ENCODE results near the gene TMEM94.
"Not testable (repeated sequence)": the region's sequence is repeated elsewhere in the genome, so short reads cannot be mapped to it uniquely, and the experiment has no call there.

Gene TMEM94

DNA sequence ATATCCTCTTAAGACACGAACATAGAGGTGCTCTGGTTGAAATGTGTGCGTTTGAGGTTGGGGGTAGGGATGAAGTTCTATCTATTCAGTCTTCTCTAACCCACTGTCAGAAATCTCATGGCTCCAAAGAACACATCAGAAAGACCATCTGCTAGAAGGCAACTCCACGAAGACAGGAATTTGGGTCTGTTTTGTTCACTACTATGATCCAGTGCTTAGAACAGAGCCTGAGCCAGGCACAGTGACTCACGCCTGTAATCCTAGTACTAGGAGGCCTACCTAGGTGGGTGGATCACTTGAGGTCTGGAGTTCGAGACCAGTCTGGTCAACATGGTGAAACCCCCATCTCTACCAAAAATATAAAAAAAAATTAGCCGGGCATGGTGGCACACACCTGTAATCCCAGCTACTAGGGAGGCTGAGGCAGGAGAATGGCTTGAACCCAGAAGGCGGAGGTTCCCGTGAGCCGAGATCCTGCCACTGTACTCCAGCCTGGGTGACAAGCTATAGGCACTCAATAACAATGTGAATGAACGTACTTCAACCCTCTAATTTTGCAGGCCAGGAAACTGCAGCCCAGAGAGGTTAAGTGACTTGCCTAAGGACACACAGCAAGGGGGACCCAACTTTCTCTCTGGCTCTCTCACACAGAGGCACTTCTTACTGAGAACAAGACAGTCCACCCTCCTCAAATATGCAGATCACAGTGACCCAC, 56.6 kb downstream of the TMEM94 start:
- no peak for DNase-seq

DNA sequence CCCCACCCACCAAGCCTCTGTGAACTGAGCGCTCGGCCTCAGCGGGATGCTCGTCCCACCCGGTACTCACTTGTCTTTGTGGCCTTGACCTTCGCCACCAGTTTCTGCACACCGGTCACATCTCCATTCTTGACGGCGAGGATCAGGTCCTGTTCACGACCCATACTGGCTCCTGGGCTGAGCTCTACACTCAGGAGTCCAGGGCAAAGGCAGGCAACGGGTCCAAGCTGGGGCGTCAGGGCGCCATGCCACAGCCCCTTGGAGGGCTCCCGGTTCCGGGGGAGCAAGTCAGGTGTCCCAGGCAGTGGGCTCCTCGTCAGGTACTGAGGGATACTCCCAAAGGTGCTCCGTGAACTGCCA, 57.2 kb downstream of the TMEM94 start:
- no peak for DNase-seq

DNA sequence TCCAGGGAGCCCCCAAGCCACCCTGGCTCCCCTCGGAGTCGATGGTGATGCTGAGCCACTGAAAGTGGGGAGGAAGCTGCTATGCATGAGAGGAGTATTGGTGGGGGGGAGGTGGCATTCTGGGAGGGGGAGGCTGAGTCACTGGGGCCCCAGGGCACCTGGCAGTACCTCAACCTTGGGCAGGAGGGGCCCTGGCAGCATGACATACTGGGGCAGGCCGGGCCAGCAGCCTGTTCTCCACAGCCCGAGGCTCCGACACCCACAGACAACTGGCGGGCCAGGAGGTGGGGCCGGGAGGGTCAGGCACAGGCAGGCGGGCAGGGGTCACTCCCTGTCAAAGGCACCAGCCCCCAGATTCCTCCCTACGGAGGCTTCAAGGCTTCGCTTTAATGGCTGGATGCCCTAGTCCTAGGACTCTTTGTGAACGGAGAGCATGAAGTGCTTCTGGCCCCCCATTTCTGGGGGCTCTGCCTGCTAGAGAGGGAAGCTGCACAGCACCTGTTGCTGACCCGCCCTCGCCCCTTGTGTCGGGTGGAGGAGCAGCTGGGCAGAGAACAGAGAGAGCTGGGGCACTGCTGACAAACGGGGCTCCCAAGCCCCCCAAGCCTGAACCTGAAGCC, 58.0 kb downstream of the TMEM94 start:
- DNase-seq: no peak

DNA sequence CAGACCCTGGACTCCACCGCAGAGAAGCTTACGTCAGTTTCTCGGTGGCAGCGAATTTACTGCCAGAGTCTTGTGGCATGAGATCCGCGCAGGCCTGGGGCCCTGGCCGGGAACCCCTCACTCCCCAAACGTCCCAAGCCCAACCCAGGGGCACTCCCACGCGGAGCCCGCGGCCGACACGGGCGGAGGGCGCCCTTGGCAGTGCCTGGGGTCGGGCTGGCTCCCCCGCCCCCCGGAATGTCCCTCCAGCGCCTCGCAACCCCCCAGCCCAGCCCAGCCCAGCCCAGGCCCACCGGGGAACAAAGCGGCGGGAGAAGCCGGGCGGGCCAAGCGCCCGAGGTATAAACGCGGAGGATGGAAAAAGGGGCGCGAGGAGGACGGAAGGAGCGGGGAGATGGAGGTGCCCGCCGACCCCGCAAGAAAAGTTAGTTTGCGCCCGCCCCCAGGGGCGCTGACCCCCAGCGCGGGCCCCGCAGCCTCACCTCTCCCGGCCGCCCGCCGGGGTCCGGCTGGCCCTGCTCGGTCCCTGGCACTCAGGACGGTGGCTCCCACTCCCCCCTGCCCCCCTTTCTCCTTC, 58.6 kb downstream of the TMEM94 start:
- DNase-seq: no peak

DNA sequence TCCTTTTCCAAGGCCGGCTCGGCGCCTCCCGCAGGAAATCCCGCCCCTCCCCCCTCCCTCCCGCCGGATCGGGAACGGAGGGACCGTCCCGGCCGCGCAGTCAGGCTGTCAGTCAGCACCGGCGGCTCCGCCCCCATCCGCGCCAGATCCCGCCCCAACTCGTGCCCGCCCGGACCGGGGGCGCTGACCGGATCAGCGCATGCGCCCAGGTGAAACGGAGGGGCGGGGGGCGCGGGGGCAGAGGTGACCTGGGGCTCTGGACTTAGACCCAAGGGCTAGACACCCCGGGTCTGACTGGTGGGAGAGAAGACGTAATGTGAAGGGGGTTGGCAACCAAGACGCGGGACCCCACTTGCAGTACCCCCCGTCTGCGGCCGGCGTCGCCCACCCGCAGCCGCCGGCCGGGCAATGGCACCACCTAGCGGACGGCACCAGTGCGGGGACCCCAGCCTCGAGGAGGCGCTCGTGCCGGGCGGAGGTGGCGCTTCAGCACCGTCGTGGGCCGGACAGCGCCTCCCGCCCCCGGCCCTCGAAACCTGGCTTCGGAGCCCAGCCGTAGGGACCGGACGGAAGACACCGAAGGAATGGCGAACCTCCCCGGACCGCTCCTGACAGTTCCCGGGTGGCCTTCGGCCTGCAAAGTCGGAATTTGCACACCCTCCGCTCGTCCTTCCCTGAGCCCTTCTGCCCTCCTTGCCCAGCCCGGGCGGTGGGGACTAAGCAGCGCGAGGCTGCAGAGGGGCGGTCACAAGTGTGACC, 59.2 kb downstream of the TMEM94 start, which contains the start of gene CASKIN2:
Gene CASKIN2, minus strand, starts transcription at position 42 of the 759 bp plus-strand sequence. CDS start 1,733 bp downstream, outside the sequence.
- peak; percentile 74 for DNase-seq

DNA sequence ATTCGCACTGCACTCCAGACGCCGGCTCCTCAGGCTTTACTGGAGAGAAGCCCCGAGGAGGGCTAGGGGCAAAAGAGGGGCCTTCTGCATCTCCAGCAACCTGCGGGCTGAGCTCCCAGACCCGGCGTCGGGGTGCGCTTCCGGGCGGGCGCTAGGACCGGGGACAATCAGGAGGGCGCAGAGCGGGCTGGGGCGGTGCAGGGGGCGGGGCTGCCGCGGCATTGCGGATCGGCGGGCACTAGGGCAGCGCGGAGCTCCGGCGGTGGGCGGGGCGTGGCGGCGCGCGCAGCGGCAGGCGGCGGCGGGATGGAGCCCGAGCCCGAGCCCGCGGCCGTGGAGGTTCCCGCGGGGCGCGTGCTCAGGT, 59.8 kb downstream of the TMEM94 start, which contains the start of gene TSEN54:
Gene TSEN54, plus strand, starts transcription at position 274 of the 364 bp plus-strand sequence. Its CDS starts 33 bp downstream, at position 307.
- DNase-seq: peak; percentile 94

DNA sequence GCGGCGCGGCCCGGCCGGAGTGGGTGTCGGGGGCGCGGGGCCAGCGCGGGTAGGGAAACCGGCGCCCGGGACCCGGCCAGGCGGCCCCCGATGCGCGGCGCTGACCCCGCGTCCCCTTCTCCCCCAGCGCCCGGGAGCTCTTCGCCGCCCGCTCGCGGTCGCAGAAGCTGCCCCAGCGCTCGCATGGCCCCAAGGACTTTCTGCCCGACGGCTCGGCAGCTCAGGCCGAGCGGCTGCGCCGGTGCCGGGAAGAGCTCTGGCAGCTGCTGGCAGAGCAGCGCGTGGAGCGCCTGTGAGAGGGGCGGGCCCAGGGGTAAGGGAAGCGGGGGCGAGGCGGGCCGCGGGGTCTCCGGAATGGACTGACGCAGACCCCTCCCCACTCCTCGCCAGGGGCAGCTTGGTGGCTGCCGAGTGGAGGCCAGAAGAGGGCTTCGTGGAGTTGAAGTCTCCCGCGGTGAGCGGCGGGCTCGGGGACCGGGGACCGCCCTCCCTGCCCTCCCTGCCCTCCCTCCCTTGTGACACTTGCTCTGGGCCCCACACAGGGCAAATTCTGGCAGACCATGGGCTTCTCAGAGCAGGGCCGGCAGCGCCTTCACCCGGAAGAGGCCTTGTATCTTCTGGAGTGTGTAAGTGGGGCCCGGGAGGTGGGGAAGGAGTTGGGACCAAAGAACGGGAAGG, 60.3 kb downstream of the TMEM94 start:
- DNase-seq: peak; percentile 27

DNA sequence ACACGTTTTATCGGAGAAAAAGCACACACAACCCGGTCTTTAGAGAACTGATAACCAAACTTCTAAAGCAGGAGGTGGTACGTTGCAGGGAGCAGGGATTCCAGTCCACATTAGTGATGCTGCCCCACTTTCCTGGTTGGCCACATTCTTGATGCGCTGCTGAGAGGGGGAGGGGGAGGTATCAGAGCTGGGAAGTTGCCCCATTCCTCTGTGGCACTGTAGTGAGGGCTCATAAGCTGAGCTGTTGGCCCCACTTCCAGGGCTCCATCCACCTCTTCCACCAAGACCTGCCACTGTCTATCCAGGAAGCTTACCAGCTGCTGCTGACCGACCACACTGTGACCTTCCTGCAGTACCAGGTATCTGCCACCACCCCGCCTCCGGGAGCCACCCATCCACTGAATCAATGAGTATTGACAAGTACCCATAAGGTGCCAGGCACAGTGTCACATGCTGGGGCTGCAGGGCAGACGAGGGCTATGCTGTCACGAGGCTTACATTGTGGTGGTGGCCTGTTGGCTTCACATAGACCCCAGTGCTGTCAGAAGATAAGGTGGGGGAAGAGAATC, 60.9 kb downstream of the TMEM94 start:
- DNase-seq: peak; percentile 40

DNA sequence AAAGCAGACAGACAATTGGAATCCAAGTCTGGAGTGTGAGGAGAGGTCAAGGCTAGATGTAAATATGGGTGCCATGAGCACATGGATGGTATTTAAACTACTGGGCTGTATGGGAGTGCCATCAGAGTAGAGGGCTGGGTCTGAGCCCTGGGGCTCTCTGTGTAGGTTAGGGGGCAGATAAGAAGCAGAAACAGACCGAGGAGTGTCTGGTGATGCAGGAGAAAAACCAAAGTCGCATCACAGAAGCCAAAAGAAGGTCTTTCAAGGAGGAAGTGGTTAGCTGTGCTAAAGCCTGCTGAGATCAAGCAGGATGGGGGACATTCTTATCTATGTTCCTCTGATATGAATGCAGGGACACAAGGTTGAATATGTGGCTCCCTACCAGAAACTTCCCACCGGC, 61.8 kb downstream of the TMEM94 start:
- DNase-seq: peak; percentile 72

DNA sequence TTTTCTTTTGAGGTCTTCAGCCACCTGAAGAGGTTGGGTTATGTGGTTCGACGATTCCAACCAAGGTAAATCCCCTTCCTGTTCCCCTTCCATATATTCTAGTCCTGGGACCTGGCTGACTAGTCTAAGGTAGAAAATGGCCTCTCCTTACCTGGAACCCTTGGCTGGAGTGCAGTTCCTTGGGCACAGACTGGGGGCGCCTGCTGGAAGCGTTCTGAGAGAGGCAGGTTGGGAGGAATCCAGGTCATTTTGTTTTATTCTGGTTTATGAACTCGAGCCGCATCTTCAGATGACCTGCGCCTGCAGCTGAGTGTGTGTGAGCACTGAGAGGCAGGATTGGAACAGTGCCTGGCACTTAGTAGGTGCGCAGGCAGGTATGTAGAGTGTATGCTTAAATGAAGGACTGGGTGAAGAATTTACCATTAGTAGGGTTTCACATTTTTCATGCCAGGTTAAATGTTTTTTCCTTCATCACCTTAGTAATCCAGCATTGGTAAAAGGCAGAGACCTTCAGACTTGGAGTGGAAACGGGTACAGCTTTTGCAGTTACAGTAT, 62.6 kb downstream of the TMEM94 start:
- no peak for DNase-seq

DNA sequence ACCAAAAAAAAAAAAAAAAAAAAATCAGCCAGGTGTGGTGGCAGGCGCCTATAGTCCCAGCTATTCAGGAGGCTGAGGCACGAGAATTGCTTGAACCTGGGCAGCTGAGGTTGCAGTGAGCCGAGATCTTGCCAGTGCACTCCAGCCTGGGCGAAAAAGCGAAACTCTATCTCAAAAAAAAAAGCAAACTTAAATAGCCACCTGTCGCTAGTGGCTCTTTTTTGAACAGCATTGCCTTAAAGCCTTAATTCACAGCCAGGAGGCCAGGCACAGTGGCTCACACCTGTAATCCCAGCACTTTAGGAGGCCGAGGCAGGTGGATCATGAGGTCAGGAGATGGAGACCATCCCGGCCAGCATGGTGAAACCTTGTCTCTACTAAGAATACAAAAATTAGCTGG, 64.0 kb downstream of the TMEM94 start:
- not testable (repeated sequence) for DNase-seq

DNA sequence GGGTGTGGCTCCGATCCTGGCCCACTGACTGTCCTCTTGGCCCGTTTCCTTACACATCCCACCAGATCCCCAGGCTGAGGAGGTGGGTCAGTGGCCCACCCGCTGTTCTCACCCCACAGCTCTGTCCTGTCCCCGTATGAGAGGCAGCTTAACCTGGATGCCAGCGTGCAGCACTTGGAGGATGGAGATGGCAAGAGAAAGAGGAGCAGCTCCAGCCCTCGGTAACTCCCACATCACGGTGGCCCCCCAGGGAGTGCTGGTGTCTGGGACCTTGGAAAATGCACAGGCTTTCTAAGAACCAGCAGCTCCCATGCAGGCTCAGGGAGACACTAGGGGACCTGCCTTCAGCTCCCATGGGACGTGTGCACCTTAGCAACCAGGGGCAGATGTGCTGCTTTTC, 64.9 kb downstream of the TMEM94 start:
- no peak for DNase-seq

DNA sequence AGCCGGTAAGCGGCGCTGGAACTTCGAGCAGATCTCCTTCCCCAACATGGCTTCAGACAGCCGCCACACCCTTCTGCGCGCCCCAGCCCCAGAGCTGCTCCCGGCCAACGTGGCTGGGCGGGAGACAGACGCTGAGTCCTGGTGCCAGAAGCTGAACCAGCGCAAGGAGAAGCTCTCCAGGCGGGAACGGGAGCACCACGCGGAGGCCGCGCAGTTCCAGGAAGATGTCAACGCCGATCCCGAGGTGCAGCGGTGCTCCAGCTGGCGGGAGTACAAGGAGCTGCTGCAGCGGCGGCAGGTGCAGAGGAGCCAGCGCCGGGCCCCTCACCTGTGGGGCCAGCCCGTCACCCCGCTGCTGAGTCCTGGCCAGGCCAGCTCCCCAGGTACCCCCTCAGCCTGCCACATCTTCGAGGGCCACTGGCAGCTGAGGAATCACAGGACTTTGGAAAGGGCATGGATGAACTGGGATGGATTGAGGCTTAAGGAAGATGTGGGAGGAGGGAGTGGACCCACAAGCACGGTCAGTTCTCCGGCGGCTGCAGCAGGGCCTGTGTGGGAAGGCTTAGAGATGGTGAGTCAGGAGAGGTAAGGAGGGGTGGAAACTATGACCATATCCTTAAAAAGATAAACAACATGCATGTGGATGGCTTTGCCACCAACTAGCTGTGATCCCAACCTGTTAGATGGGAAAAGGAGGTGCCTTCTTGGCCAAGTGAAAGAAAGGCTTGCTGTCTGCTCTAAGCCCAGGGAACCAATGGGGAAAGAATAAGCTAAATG, 65.7 kb downstream of the TMEM94 start:
- no peak for DNase-seq

DNA sequence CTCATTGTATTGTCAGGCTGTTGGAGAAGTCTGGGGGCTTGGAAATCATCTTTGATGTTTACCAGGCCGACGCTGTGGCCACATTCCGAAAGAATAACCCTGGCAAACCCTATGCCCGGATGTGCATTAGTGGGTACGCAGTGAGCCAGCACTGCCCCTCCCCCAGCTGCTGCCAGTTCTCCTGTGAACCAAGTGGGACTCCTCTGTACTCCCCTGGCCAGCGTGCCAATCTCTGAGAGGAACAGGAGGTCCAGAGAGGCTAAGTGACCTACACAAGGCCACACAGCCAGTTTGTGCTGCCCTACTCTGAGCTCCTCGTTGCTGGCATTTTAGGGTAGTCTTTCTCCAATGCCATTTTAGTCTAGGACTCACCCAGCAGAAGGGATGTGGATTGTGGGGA, 67.2 kb downstream of the TMEM94 start:
- DNase-seq: no peak

DNA sequence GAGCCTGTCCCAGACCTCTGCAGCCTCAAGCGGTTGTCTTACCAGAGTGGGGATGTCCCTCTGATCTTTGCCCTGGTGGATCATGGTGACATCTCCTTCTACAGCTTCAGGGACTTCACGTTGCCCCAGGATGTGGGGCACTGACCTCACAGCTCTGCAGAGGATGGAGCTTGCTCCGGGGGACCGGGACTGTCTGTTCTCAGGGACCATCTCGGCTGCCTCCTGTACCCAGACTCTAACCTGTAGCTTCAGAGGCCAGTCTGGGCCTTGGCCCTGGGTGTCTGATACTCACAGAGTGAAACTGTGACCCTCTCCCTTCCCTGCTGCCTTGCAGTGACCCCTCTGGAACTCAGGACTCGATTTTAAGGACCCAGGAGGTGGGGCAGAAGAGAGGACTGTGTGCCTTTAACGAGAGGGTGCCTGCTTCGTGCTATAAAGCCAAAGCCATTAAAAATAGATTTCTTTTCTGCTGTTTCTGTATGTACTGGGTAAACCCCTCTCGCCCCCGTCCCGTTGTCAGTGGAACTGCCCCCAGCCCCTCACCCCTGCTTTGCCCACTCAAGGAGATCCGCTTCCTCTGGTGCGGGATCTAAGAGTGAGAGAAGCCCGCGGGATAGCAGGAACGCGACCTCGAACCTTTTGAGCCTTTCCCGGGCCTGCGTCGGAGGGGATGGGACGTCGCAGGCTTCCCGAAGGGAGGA, 68.0 kb downstream of the TMEM94 start:
- no peak for DNase-seq

DNA sequence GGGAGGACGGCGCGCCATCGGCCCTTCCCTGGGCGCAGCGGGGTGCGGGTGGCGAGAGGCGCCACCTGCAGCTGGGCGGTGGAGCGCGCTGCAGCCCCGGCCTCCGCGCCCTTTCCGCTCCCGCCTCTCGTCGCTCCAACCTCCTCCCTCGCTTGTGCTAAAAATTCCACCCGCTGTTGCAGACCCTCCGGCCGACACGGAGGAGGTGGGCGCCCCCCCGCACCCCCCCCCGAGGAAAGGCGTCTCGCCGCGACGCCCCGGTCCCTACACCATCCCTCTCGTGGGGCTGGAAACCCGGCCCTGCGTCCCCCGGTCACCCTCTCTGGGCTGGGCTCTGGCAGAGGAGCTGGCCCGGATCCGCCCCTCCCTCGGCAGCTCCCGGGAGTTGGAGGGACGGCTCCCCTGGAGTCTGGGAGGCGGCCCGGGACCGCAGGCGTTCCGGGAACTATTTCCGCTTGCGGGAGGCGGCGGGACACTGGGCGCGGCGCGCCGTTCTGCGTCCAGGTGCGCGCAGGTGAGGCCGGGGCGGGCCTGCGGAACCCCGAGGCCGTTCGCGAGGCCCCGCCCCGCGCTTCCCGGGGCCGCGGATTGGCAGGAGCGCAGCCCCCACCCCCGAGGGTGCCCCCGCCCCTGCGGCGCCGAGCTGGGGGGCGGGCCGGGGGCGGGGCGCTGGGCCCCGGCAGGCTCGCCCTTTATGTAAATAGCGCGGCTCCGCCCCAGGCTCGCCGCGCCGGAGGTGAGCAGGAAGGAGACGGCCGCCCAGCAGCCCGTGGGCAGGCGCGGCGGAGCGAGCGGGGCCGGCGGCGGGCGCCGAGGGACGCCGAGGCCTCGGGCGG, 68.8 kb downstream of the TMEM94 start, which contains the start of gene LLGL2:
Gene LLGL2, plus strand, starts transcription at position 728 of the 836 bp plus-strand sequence. CDS start 17,730 bp downstream, outside the sequence.
- peak; percentile 90 for DNase-seq

DNA sequence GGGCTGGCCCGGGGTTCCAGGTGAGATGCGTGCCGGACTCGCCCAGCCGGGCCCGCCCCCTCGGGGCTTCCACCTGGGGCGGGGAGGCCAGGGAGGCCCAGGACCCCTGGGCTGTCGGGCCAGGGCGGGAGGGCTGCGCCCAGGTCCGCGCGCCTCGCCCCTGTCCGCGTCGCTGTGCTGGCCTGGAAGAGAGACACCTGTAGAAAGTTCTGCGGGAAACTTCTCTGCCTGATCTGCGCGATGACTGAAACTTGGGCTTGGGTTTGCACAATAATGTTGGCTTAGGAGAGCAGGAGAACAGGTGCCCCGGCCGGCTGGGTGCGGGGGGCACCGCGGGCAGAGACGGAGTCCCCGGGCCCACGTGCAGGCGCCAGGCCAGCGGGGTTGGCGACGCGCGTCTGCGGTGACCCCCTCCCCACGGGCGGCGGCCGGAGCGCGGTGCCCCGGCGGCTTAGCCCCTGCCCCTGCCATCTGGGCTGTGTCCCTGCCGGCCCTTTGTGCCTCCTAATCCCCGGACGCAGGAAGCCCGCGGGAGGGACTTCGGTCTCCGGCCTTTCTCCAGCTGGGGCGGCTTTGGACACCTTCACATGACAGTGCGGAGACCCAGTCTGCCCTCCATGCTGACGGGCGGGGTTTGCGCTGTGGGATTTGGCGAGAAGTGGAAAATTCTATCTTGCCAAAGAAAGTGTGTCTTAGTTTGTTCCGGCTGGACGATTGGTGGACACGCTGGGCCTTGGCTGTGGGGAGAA, 69.5 kb downstream of the TMEM94 start:
- DNase-seq: no peak

DNA sequence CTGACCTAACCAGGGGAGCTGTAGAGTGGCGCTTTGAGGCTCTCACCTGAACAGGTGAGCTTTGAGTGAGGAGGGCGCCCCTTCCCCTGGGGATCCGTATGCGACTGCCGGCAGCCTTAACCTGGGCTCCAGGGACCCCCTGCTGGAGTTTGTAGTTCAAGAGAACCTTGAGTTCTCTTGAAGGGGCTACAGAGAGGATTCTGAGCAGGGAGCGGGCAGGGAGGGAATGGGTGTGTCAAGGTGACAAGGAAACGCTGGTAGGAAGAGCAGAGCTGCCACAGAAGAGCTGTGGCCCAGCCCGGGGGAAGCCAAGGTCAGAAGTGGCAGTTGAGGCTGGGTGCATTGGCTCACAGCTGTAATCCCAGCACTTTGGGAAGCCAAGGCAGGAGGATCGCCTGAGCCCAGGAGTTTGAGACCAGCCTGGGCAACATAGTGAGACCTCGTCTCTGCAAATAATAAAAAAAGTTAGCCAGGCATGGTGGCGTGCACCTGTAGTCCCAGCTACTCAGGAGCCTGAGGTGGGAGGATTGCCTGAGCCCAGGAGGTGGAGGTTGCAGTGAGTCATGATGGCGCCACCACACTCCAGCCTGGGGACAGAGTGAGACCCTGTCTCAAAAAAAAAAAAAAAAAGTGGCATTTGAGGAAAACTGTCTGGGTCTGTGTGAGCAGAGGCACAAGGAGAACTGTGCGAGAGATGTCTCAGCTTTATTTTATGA, 70.3 kb downstream of the TMEM94 start:
- DNase-seq: no peak

Data from CD4-positive, alpha-beta T cell treated with Interleukin-21 for 1 hour (primary cell).